ENCODE data around the gene RFPL2.

Gene RFPL2

GRCh38 chr22:32204856-32205722 lies at the start of gene RFPL2:
Gene RFPL2, minus strand, starts transcription at chr22:32205073. Its CDS starts 2,622 bp downstream, at chr22:32202451.
- DNase-seq: no peak

- no peak for DNase-seq
Measured at GRCh38 chr22:32249231-32249630, 44.4 kb upstream of the RFPL2 start.

GRCh38 chr22:32248276-32248675 lies 43.4 kb upstream of the RFPL2 start:
- DNase-seq: no peak

- no peak for DNase-seq
Measured at GRCh38 chr22:32246166-32246565, 41.3 kb upstream of the RFPL2 start.

- no peak for DNase-seq
Measured at GRCh38 chr22:32245042-32245441, 40.2 kb upstream of the RFPL2 start.

GRCh38 chr22:32244547-32244946 lies 39.7 kb upstream of the RFPL2 start:
- DNase-seq: no peak

- no peak for DNase-seq
Measured at GRCh38 chr22:32240461-32240860, 35.6 kb upstream of the RFPL2 start.

- no peak for DNase-seq
Measured at GRCh38 chr22:32237906-32238305, 33.0 kb upstream of the RFPL2 start.

- DNase-seq: no peak
Measured at GRCh38 chr22:32236970-32237369, 32.1 kb upstream of the RFPL2 start.

GRCh38 chr22:32233091-32233490 lies 28.2 kb upstream of the RFPL2 start:
- DNase-seq: no peak

- no peak for DNase-seq
Measured at GRCh38 chr22:32232191-32232830, 27.4 kb upstream of the RFPL2 start.

GRCh38 chr22:32226326-32227104 lies 21.6 kb upstream of the RFPL2 start:
- no peak for DNase-seq

- DNase-seq: no peak
Measured at GRCh38 chr22:32222991-32223390, 18.1 kb upstream of the RFPL2 start.

GRCh38 chr22:32219026-32219425 lies 14.2 kb upstream of the RFPL2 start:
- DNase-seq: no peak

GRCh38 chr22:32218470-32218869 lies 13.6 kb upstream of the RFPL2 start:
- DNase-seq: no peak

GRCh38 chr22:32217465-32217864 lies 12.6 kb upstream of the RFPL2 start:
- no peak for DNase-seq

- DNase-seq: no peak
Measured at GRCh38 chr22:32216911-32217310, 12.0 kb upstream of the RFPL2 start.

- no peak for DNase-seq
Measured at GRCh38 chr22:32211011-32211410, 6.1 kb upstream of the RFPL2 start.

GRCh38 chr22:32208681-32209080 lies 3.8 kb upstream of the RFPL2 start:
- DNase-seq: no peak

GRCh38 chr22:32207971-32208480 lies 3.2 kb upstream of the RFPL2 start:
- no peak for DNase-seq

GRCh38 chr22:32206774-32207758 lies 2.2 kb upstream of the RFPL2 start:
- no peak for DNase-seq
